Activated CD8-positive, alpha-beta T cell treated with anti-CD3 and anti-CD28 coated beads, Interleukin-2, amount 10 ng/mL, durations not matched to agents 7 days and 5 days (primary cell): ENCODE measurements around the gene C7orf25. TPM values are rescaled to one million over a fixed set of nuclear protein-coding genes. Genes with fewer than 3 reads are reported as not detected.

ENCODE experiments used
- ATAC-seq: fragments of 150-1000 bp; cut with Tn5 transposase; one replicate; pipeline ENCODE4 v1.10.0; 2021; ENCODE audit warnings: moderate library complexity
- CTCF ChIA-PET: fragments of 350-600 bp; sonication (Branson Sonifier 250); formaldehyde crosslinking; loops from one replicate; lab custom pipeline; 2021; ENCODE audit warnings: antibody characterized with exemption; lab: Charles Lee
- POLR2A ChIA-PET: fragments of 350-600 bp; sonication (Branson Sonifier 250); formaldehyde crosslinking; loops from one replicate; lab custom pipeline; 2021; ENCODE audit warnings: antibody characterized with exemption; lab: Charles Lee
- DNase-seq: peaks from one replicate; pipeline ENCODE4 v3.0.0-alpha.2; 2020
- H3K27ac Mint-ChIP-seq: one replicate; pipeline ENCODE4 v1.8.0; 2021; ENCODE audit warnings: mild to moderate bottlenecking, mixed read lengths
- H3K27me3 Mint-ChIP-seq: one replicate; pipeline ENCODE4 v1.8.0; 2021; ENCODE audit warnings: low read depth, mixed read lengths
- H3K36me3 Mint-ChIP-seq: one replicate; pipeline ENCODE4 v1.8.0; 2021; ENCODE audit warnings: low read depth, mixed read lengths
- H3K4me1 Mint-ChIP-seq: one replicate; pipeline ENCODE4 v1.8.0; 2021; ENCODE audit warnings: low read depth, mixed read lengths
- H3K4me3 Mint-ChIP-seq: one replicate; pipeline ENCODE4 v1.8.0; 2021; ENCODE audit warnings: mild to moderate bottlenecking, mixed read lengths
- H3K9me3 Mint-ChIP-seq: one replicate; pipeline ENCODE4 v1.8.0; 2022; ENCODE audit warnings: mixed read lengths; ENCODE audit not compliant: insufficient read depth
- total RNA-seq, 2 experiments: library from RNA; stranded (reverse); gene quantifications; one replicate each; pipeline ENCODE4 v1.2.3, GENCODE V29; 2021

C7orf25 gene
- total RNA-seq, 2 experiments from 2014 or later: 6.0 to 7.2 TPM

GRCh38 chr7:42928754-42929153 lies 16.9 kb upstream of the C7orf25 start:
- ATAC-seq (no peak), DNase-seq (no peak)
- Mint-ChIP-seq H3K4me1 (peaks cover 66% of the 10 kb centered on the region), H3K27ac (no peak overlapping the region), H3K9me3 (no peaks in the 10 kb centered on the region), H3K27me3 (no peaks in the 10 kb centered on the region), H3K4me3 (no peak overlapping the region), H3K36me3 (peaks cover 49% of the 10 kb centered on the region)
- ChIA-PET CTCF (interaction anchor here (0.8 to 8.2 kb wide), 3 partner anchors 8 to 12 kb away, joined by 4 to 68 read pairs (median 14); no protein-coding TSS in a partner anchor), POLR2A (no interaction called here)

GRCh38 chr7:42926204-42926603 lies 14.3 kb upstream of the C7orf25 start:
- Mint-ChIP-seq H3K36me3 (peaks cover 65% of the 10 kb centered on the region), H3K27me3 (no peaks in the 10 kb centered on the region), H3K4me1 (peaks cover 57% of the 10 kb centered on the region), H3K4me3 (no peak overlapping the region), H3K9me3 (no peaks in the 10 kb centered on the region), H3K27ac (no peak overlapping the region)
- ChIA-PET CTCF (interaction anchor here (1.0 to 8.2 kb wide), 5 partner anchors 9 to 912 kb away, joined by 3 to 68 read pairs (median 4); no protein-coding TSS in a partner anchor), POLR2A (interaction anchor here (0.9 kb wide), 1 partner anchor 20 kb away, joined by 4 read pairs; no protein-coding TSS in a partner anchor)
- DNase-seq (no peak), ATAC-seq (no peak)

GRCh38 chr7:42925630-42926029 lies 13.8 kb upstream of the C7orf25 start:
- Mint-ChIP-seq H3K4me3 (no peak overlapping the region), H3K9me3 (no peaks in the 10 kb centered on the region), H3K36me3 (peaks cover 71% of the 10 kb centered on the region), H3K27me3 (no peaks in the 10 kb centered on the region), H3K4me1 (peaks cover 54% of the 10 kb centered on the region), H3K27ac (peak overlapping the region; percentile 9)
- DNase-seq (no peak), ATAC-seq (no peak)
- ChIA-PET CTCF (interaction anchor here (1.3 to 8.2 kb wide), 3 partner anchors 12 to 912 kb away, joined by 3 to 68 read pairs (median 9); no protein-coding TSS in a partner anchor), POLR2A (no interaction called here)

GRCh38 chr7:42924223-42924838 lies 12.5 kb upstream of the C7orf25 start:
- DNase-seq (no peak), ATAC-seq (no peak)
- peaks cover 44% of the 10 kb centered on the region for H3K4me1 Mint-ChIP-seq
- POLR2A ChIA-PET: interaction anchor here (1.2 kb wide), 1 partner anchor 11 kb away, joined by 5 read pairs; no protein-coding TSS in a partner anchor
- H3K4me3 Mint-ChIP-seq: no peak overlapping the region
- no peaks in the 10 kb centered on the region for H3K27me3 Mint-ChIP-seq
- peak overlapping the region; percentile 53 for H3K27ac Mint-ChIP-seq
- no peaks in the 10 kb centered on the region for H3K9me3 Mint-ChIP-seq
- peaks cover 75% of the 10 kb centered on the region for H3K36me3 Mint-ChIP-seq
- CTCF ChIA-PET: interaction anchor here (1.0 to 2.0 kb wide), 6 partner anchors 8 to 337 kb away, joined by 3 to 5 read pairs (median 4); partner anchors contain the start of genes MRPL32 and PSMA2

GRCh38 chr7:42922017-42922753 lies 10.3 kb upstream of the C7orf25 start:
- no peak overlapping the region for H3K4me3 Mint-ChIP-seq
- no peaks in the 10 kb centered on the region for H3K9me3 Mint-ChIP-seq
- ATAC-seq (no peak), DNase-seq (no peak)
- CTCF ChIA-PET: interaction anchor here (0.6 to 3.2 kb wide), 3 partner anchors 8 to 46 kb away, joined by 3 to 14 read pairs (median 3); partner anchors contain the start of genes MRPL32 and PSMA2
- no peak overlapping the region for H3K27ac Mint-ChIP-seq
- POLR2A ChIA-PET: no interaction called here
- H3K36me3 Mint-ChIP-seq: peaks cover 75% of the 10 kb centered on the region
- H3K4me1 Mint-ChIP-seq: peaks cover 27% of the 10 kb centered on the region
- no peaks in the 10 kb centered on the region for H3K27me3 Mint-ChIP-seq

GRCh38 chr7:42915356-42915755 lies 3.5 kb upstream of the C7orf25 start:
- no peaks in the 10 kb centered on the region for H3K27me3 Mint-ChIP-seq
- peak overlapping the region; percentile 60 for H3K27ac Mint-ChIP-seq
- POLR2A ChIA-PET: interaction anchor here (4.0 kb wide), 1 partner anchor 17 kb away, joined by 20 read pairs; the partner anchor contains the start of genes MRPL32 and PSMA2
- CTCF ChIA-PET: interaction anchor here (0.6 to 2.3 kb wide), 3 partner anchors 14 to 26 kb away, joined by 3 to 8 read pairs (median 4); partner anchors contain the start of genes MRPL32 and PSMA2
- peaks cover 59% of the 10 kb centered on the region for H3K36me3 Mint-ChIP-seq
- ATAC-seq: no peak
- no peak overlapping the region for H3K4me3 Mint-ChIP-seq
- H3K4me1 Mint-ChIP-seq: peaks cover 57% of the 10 kb centered on the region
- no peak for DNase-seq
- no peaks in the 10 kb centered on the region for H3K9me3 Mint-ChIP-seq

- ChIA-PET POLR2A (interaction anchor here (4.0 kb wide), 1 partner anchor 18 kb away, joined by 20 read pairs; the partner anchor contains the start of genes MRPL32 and PSMA2), CTCF (interaction anchor here (1.3 to 2.7 kb wide), 4 partner anchors 12 to 27 kb away, joined by 4 to 9 read pairs (median 8); partner anchors contain the start of genes MRPL32 and PSMA2)
- Mint-ChIP-seq H3K27ac (peak overlapping the region; percentile 70), H3K36me3 (peaks cover 59% of the 10 kb centered on the region), H3K9me3 (no peaks in the 10 kb centered on the region), H3K4me1 (peaks cover 61% of the 10 kb centered on the region), H3K27me3 (no peaks in the 10 kb centered on the region), H3K4me3 (no peak overlapping the region)
- DNase-seq (no peak), ATAC-seq (no peak)
Measured at GRCh38 chr7:42914421-42915045, 2.7 kb upstream of the C7orf25 start.

GRCh38 chr7:42914009-42914408 lies 2.1 kb upstream of the C7orf25 start:
- DNase-seq (no peak), ATAC-seq (no peak)
- H3K27ac Mint-ChIP-seq: peak overlapping the region; percentile 92
- ChIA-PET CTCF (interaction anchor here (1.3 to 2.7 kb wide), 3 partner anchors 13 to 27 kb away, joined by 4 to 9 read pairs (median 7); partner anchors contain the start of genes MRPL32 and PSMA2), POLR2A (interaction anchor here (0.6 to 4.0 kb wide), 3 partner anchors 10 to 796 kb away, joined by 3 to 20 read pairs (median 5); partner anchors contain the start of genes MRPL32 and PSMA2)
- no peaks in the 10 kb centered on the region for H3K9me3 Mint-ChIP-seq
- no peak overlapping the region for H3K4me3 Mint-ChIP-seq
- H3K4me1 Mint-ChIP-seq: peaks cover 61% of the 10 kb centered on the region
- H3K36me3 Mint-ChIP-seq: peaks cover 57% of the 10 kb centered on the region
- no peaks in the 10 kb centered on the region for H3K27me3 Mint-ChIP-seq

- ATAC-seq: peak; percentile 22
- CTCF ChIA-PET: interaction anchor here (1.3 to 2.7 kb wide), 2 partner anchors 13 to 18 kb away, joined by 7 to 9 read pairs; partner anchors contain the start of genes MRPL32 and PSMA2
- H3K27ac Mint-ChIP-seq: peak overlapping the region; percentile 92
Measured at GRCh38 chr7:42913591-42913990, 1.7 kb upstream of the C7orf25 start.

GRCh38 chr7:42910306-42910705 lies 1.6 kb downstream of the C7orf25 start:
- Mint-ChIP-seq H3K9me3 (no peaks in the 10 kb centered on the region), H3K27me3 (no peaks in the 10 kb centered on the region), H3K27ac (no peak overlapping the region), H3K36me3 (peaks cover 41% of the 10 kb centered on the region), H3K4me3 (peak overlapping the region; percentile 24), H3K4me1 (peaks cover 56% of the 10 kb centered on the region)
- CTCF ChIA-PET: interaction anchor here (0.6 to 2.1 kb wide), 5 partner anchors 22 to 969 kb away, joined by 3 to 9 read pairs (median 4); partner anchors contain the start of genes MRPL32 and PSMA2
- DNase-seq: no peak
- POLR2A ChIA-PET: interaction anchor here (0.7 to 1.3 kb wide), 3 partner anchors 22 to 31 kb away, joined by 3 to 8 read pairs (median 4); partner anchors contain the start of genes MRPL32 and PSMA2
- ATAC-seq: no peak

More at GRCh38 chr7:42913591-42913990, 1.7 kb upstream of the C7orf25 start:
- no peak for DNase-seq
- Mint-ChIP-seq H3K36me3 (peaks cover 57% of the 10 kb centered on the region), H3K27me3 (no peaks in the 10 kb centered on the region), H3K4me3 (peak overlapping the region; percentile 49), H3K4me1 (peaks cover 61% of the 10 kb centered on the region), H3K9me3 (no peaks in the 10 kb centered on the region)
- POLR2A ChIA-PET: interaction anchor here (0.6 to 4.0 kb wide), 3 partner anchors 11 to 796 kb away, joined by 3 to 20 read pairs (median 5); partner anchors contain the start of genes MRPL32 and PSMA2
